Measurements from ENCODE around the gene TOPBP1. TPM values are rescaled to one million over a fixed set of nuclear protein-coding genes. Genes with fewer than 3 reads are reported as not detected.

TOPBP1 gene
- total and polyA plus RNA-seq, 2 of the 4 experiments (the other 2 are of a cell fraction), result 19.5 to 50.5 TPM

GRCh38 chr3:133629146-133629545, 32.6 kb downstream of the TOPBP1 start:
- Histone ChIP-seq H4K8ac (ENCODE audit: low read depth in 2 of 2, low read length in 2 of 2) (no peak overlapping the region), H3K9me3 (ENCODE audit: control insufficient read depth, insufficient read depth, low read length) (no peaks in the 10 kb centered on the region), H2BK20ac (ENCODE audit: low read depth, low read length) (no peak overlapping the region), H3K18ac (ENCODE audit: low read depth, low read length) (no peak overlapping the region), H3K9ac (ENCODE audit: low read depth, low read length) (no peak overlapping the region), H3K36me3 (ENCODE audit: control insufficient read depth, insufficient read depth, low read length) (peaks cover 27% of the 10 kb centered on the region), H3K9me1 (ENCODE audit: insufficient read depth, low read length) (no peaks in the 10 kb centered on the region), H2BK120ac (ENCODE audit: low read depth, low read length) (no peak overlapping the region), H3K4me1 (ENCODE audit: control insufficient read depth, insufficient read depth, low read length) (no peaks in the 10 kb centered on the region), H3K27me3 (ENCODE audit: control insufficient read depth, insufficient read depth, low read length) (no peaks in the 10 kb centered on the region), H3K23ac (ENCODE audit: low read depth, low read length) (no peak overlapping the region), H4K5ac (ENCODE audit: low read depth, low read length) (no peak overlapping the region), H2AK9ac (replicated peaks; ENCODE audit: low read depth, low read length, poor library complexity) (no peak overlapping the region), H3K56ac (ENCODE audit: extremely low read depth, insufficient read depth, low read length) (no peak overlapping the region), H3K4me3 (ENCODE audit: insufficient read depth, low read depth, low read length) (no peak overlapping the region), H3K79me1 (ENCODE audit: low read depth in 1 of 2, low read length in 2 of 2) (peaks cover 8 to 13% of the 10 kb centered on the region in 2 experiments; a peak in 3 of 4 replicates), H2BK15ac (ENCODE audit: low read depth, low read length) (no peak overlapping the region), H3K27ac (ENCODE audit: insufficient read depth, low read length) (no peak overlapping the region), H2AFZ (replicated peaks; ENCODE audit: low read length, poor library complexity) (no peak overlapping the region), H4K20me1 (ENCODE audit: insufficient read depth, low read length) (no peaks in the 10 kb centered on the region), H3K4ac (ENCODE audit: low read depth, low read length) (no peak overlapping the region), H3K14ac (replicated peaks; ENCODE audit: low read depth, low read length) (no peak overlapping the region), H2BK5ac (ENCODE audit: low read depth, low read length, poor library complexity, severe bottlenecking) (no peak overlapping the region), H4K91ac (ENCODE audit: insufficient read depth, low read depth, low read length) (no peak overlapping the region), H2AK5ac (ENCODE audit: low read depth, low read length) (no peak overlapping the region), H3K4me2 (ENCODE audit: low read depth, low read length) (no peak overlapping the region)
- ChIA-PET POLR2A (ENCODE audit: unreplicated experiment) (no interaction called here), CTCF (no interaction called here)
- no CpG with 5 or more reads among the region's 2 CpGs for WGBS, 2 experiments (ENCODE audit: extremely low coverage in 2 of 2, insufficient read length in 1 of 2)
- ATAC-seq (ENCODE audit: low read depth) (no peak), DNase-seq (no peak)
- in situ Hi-C loops (cut with MboI; ENCODE audit: low sequenced_read_pairs) (no loop called here), intact Hi-C loops (cut with micrococcal nuclease) (no loop called here), dilution Hi-C loops (cut with HindIII; ENCODE audit: low sequenced_read_pairs, unreplicated experiment) (no loop called here)
- TF ChIP-seq NFE2L2 (IDR thresholded peaks at IDR 0.05; ENCODE audit: low read depth, low read length), result no peak
- TF ChIP-seq MXI1 (IDR thresholded peaks at IDR 0.05; ENCODE audit: borderline replicate concordance, low read depth, low read length), result no peak
- BruUV-seq (replicated peaks), result no TSS peak
